Endodermal cell (in vitro differentiated cells): ENCODE data around the gene LIPG. TPM values are rescaled to one million over a fixed set of nuclear protein-coding genes. Genes with fewer than 3 reads are reported as not detected.

Experiments
- DNase-seq: peaks from one replicate; pipeline ENCODE4 v3.0.0-alpha.2; 2017
- H3K27ac ChIP-seq: 2 replicates; pipeline ENCODE4 v1.5.1; 2013; ENCODE audit warnings: mild to moderate bottlenecking, low read depth, low read length, moderate library complexity
- H3K27me3 ChIP-seq: 2 replicates; pipeline ENCODE4 v1.6.1; 2013; ENCODE audit warnings: mild to moderate bottlenecking, low read length, moderate library complexity; ENCODE audit not compliant: insufficient read depth, control insufficient read depth, poor library complexity, severe bottlenecking
- H3K36me3 ChIP-seq: 2 replicates; pipeline ENCODE4 v1.7.0; 2013; ENCODE audit warnings: mild to moderate bottlenecking, low read length, moderate library complexity; ENCODE audit not compliant: control insufficient read depth, insufficient read depth
- H3K4me1 ChIP-seq: one replicate; pipeline ENCODE4 v1.7.0; 2013; ENCODE audit warnings: low read length; ENCODE audit not compliant: control insufficient read depth, insufficient read depth
- H3K4me3 ChIP-seq: 2 replicates; pipeline ENCODE4 v1.5.1; 2013; ENCODE audit warnings: mild to moderate bottlenecking, low read length, moderate library complexity
- H3K9ac ChIP-seq: 2 replicates; pipeline ENCODE4 v1.6.1; 2013; ENCODE audit warnings: mild to moderate bottlenecking, low read length, moderate library complexity; ENCODE audit not compliant: poor library complexity, severe bottlenecking; ENCODE audit errors: extremely low read depth
- H3K9me3 ChIP-seq: 2 replicates; pipeline ENCODE4 v1.6.1; 2013; ENCODE audit warnings: mild to moderate bottlenecking, low read length, moderate library complexity; ENCODE audit not compliant: control insufficient read depth
- H3K27ac Mint-ChIP-seq: 2 replicates; pipeline ENCODE4 v1.8.0; 2020; ENCODE audit warnings: mixed read lengths
- H3K27me3 Mint-ChIP-seq: 2 replicates; pipeline ENCODE4 v1.8.0; 2021; ENCODE audit warnings: mild to moderate bottlenecking, mixed read lengths; ENCODE audit not compliant: insufficient read depth
- H3K36me3 Mint-ChIP-seq: 2 replicates; pipeline ENCODE4 v1.8.0; 2020; ENCODE audit warnings: low read depth, mixed read lengths
- H3K4me1 Mint-ChIP-seq: 2 replicates; pipeline ENCODE4 v1.8.0; 2020; ENCODE audit warnings: mixed read lengths
- H3K4me3 Mint-ChIP-seq: 2 replicates; pipeline ENCODE4 v1.8.0; 2020; ENCODE audit warnings: mild to moderate bottlenecking, moderate library complexity, mixed read lengths
- H3K9me3 Mint-ChIP-seq: 2 replicates; pipeline ENCODE4 v1.8.0; 2020; ENCODE audit warnings: mild to moderate bottlenecking, mixed read lengths
- WGBS, 2 experiments: methylation state at CpG; one replicate each; pipeline versions ENCODE4 v1.1.5 to v1.1.7; 2013; ENCODE audit warnings: missing lambda C conversion rate in 2 of 2, mixed read lengths in 1 of 2; ENCODE audit not compliant: insufficient coverage in 1 of 2, insufficient read length in 1 of 2; 5-methylcytosine and 5-hydroxymethylcytosine counted together
- total RNA-seq, 2 donors: library from RNA; stranded (reverse); fragmentation: NEBNext Ultra II Directional in 1 of 2; extraction: Animal tissue kit (Norgen Biotek cat#: 25700) in 1 of 2; gene quantifications; 2 replicates in 1 of 2; 3 replicates in 1 of 2; pipeline ENCODE4 v1.2.1, GENCODE V29; 2021
- TF ChIP-seq, protein P1 (sequence below): fragments of 200-600 bp; sonication (generic); conservative IDR thresholded peaks from 2 replicates; pipeline ENCODE4 v1.5.0; 2021; ENCODE audit warnings: antibody characterized with exemption, mild to moderate bottlenecking

LIPG gene
- total RNA-seq, 2 donors from 2014 or later = 4.0 to 5.0 TPM

DNA sequence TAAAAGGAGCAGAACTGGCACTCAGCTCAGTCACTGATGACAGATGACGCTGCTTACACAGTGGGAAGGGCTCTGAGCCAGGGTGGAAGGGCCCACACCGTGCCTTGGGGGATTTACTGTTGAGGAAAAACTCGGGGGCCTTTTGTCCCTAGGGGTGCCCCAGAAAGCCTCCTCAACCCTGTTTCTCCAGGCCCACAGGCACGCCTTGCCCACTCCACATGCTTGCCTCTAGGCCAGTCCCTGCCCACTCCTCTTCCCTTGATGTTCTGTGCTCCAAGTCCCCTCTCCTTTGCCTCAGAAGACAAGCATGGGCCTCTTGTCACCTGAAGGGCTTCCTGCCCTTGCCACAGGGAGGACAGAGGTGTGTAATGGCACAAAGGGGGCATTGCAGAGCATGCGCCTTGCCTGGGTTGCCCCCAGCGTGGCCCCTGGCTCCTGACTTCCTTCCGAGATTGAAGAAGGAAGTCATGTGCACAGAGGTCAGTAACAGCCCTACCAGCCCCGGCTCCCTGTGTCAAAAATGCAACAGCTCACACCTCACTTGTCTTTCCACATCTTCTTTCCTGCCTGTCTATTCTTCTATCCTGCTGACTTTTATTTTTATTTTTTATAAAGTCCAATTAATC, 65.1 kb downstream of the LIPG start:
- peaks cover 14% of the 10 kb centered on the region for H3K4me1 Mint-ChIP-seq
- no peak overlapping the region for H3K27ac ChIP-seq
- TF ChIP-seq, protein P1, sequence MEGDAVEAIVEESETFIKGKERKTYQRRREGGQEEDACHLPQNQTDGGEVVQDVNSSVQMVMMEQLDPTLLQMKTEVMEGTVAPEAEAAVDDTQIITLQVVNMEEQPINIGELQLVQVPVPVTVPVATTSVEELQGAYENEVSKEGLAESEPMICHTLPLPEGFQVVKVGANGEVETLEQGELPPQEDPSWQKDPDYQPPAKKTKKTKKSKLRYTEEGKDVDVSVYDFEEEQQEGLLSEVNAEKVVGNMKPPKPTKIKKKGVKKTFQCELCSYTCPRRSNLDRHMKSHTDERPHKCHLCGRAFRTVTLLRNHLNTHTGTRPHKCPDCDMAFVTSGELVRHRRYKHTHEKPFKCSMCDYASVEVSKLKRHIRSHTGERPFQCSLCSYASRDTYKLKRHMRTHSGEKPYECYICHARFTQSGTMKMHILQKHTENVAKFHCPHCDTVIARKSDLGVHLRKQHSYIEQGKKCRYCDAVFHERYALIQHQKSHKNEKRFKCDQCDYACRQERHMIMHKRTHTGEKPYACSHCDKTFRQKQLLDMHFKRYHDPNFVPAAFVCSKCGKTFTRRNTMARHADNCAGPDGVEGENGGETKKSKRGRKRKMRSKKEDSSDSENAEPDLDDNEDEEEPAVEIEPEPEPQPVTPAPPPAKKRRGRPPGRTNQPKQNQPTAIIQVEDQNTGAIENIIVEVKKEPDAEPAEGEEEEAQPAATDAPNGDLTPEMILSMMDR = no peak
- H3K27me3 Mint-ChIP-seq = peaks cover 16% of the 10 kb centered on the region
- H3K4me1 ChIP-seq = no peaks in the 10 kb centered on the region
- H3K9ac ChIP-seq = no peak overlapping the region
- no peak overlapping the region for H3K4me3 ChIP-seq
- 90 to 94% methylated on average over 8 of the region's 8 CpGs for WGBS, 2 experiments
- H3K9me3 Mint-ChIP-seq = no peaks in the 10 kb centered on the region
- peak; percentile 32 for DNase-seq
- H3K27me3 ChIP-seq = no peaks in the 10 kb centered on the region
- no peaks in the 10 kb centered on the region for H3K36me3 Mint-ChIP-seq
- no peaks in the 10 kb centered on the region for H3K36me3 ChIP-seq
- no peaks in the 10 kb centered on the region for H3K9me3 ChIP-seq
- H3K4me3 Mint-ChIP-seq = no peak overlapping the region
- H3K27ac Mint-ChIP-seq = no peak overlapping the region

GRCh38 chr18:49628119-49628518, 66.3 kb downstream of the LIPG start:
- Histone ChIP-seq H3K36me3 (no peaks in the 10 kb centered on the region), H3K4me1 (no peaks in the 10 kb centered on the region), H3K9me3 (no peaks in the 10 kb centered on the region), H3K4me3 (no peak overlapping the region), H3K27me3 (no peaks in the 10 kb centered on the region), H3K9ac (no peak overlapping the region), H3K27ac (peak overlapping the region; percentile 99)
- TF ChIP-seq, protein P1 = no peak
- peak; percentile 31 for DNase-seq
- Mint-ChIP-seq H3K9me3 (no peaks in the 10 kb centered on the region), H3K27me3 (peaks cover 20% of the 10 kb centered on the region), H3K27ac (no peak overlapping the region), H3K4me1 (peaks cover 14% of the 10 kb centered on the region), H3K36me3 (no peaks in the 10 kb centered on the region), H3K4me3 (no peak overlapping the region)
- 67 to 87% methylated on average over 1 to 3 of the region's 3 CpGs for WGBS, 2 experiments

GRCh38 chr18:49628881-49629795, 67.3 kb downstream of the LIPG start:
- Histone ChIP-seq H3K9ac (no peak overlapping the region), H3K4me1 (no peaks in the 10 kb centered on the region), H3K27ac (peak overlapping the region; percentile 99), H3K27me3 (no peaks in the 10 kb centered on the region), H3K36me3 (no peaks in the 10 kb centered on the region), H3K9me3 (no peaks in the 10 kb centered on the region), H3K4me3 (no peak overlapping the region)
- no peak overlapping the region for H3K4me3 Mint-ChIP-seq
- DNase-seq = peak; percentile 71
- 70 to 90% methylated on average over 13 to 16 of the region's 16 CpGs for WGBS, 2 experiments
- H3K4me1 Mint-ChIP-seq = peaks cover 14% of the 10 kb centered on the region
- no peak overlapping the region for H3K27ac Mint-ChIP-seq
- peaks cover 20% of the 10 kb centered on the region for H3K27me3 Mint-ChIP-seq
- H3K9me3 Mint-ChIP-seq = no peaks in the 10 kb centered on the region
- TF ChIP-seq, protein P1 = peak; percentile 81
- no peaks in the 10 kb centered on the region for H3K36me3 Mint-ChIP-seq
